HG03378 (cell line): Measurements from ENCODE around the gene MADCAM1.

Experiments used
- ATAC-seq: cut with Tn5 transposase; IDR thresholded peaks from one replicate; pipeline ENCODE4 v1.9.1; 2021; ENCODE audit warnings: mild to moderate bottlenecking, moderate library complexity; ENCODE audit not compliant: unreplicated experiment

Gene MADCAM1

DNA sequence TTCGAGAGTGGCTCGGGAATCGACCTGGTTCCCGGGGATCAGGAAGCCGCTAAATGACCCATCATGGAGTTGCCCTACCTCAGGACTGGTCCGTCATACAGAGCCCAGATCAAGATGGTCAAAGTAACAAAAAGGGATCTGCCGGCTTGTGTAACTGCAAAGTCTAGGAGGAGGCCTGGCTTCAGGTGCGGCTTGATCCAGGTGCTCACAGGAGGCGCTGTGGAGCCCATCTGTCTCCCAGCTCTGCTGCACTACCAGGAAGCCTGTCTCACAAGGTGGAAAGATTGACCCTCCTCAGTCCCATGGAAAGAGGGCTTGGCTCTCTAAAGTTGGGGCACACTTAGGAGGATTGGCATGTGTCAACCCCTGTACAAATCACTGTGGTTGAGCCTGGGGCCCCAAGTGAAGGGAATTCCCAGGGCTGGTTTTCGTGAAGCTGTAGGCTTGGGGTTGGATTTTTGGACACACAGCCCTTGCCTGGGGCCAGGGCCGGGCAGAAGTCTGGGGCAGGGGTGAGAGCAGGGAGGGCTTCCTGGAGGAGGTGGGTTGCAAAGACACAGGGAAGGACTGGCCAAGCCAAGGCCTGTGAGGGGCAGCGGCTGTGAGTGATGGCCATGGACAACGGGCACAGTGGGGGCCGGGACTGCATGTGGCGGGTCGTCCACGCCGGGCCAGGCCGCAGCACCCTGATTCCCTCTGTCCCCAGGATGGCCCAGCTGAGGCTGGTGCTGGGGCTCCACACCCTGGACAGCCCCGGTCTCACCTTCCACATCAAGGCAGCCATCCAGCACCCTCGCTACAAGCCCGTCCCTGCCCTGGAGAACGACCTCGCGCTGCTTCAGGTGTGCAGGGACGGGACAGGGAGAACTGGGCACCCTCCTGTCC is 51.8 kb downstream of the MADCAM1 start:
- ATAC-seq: no peak

DNA sequence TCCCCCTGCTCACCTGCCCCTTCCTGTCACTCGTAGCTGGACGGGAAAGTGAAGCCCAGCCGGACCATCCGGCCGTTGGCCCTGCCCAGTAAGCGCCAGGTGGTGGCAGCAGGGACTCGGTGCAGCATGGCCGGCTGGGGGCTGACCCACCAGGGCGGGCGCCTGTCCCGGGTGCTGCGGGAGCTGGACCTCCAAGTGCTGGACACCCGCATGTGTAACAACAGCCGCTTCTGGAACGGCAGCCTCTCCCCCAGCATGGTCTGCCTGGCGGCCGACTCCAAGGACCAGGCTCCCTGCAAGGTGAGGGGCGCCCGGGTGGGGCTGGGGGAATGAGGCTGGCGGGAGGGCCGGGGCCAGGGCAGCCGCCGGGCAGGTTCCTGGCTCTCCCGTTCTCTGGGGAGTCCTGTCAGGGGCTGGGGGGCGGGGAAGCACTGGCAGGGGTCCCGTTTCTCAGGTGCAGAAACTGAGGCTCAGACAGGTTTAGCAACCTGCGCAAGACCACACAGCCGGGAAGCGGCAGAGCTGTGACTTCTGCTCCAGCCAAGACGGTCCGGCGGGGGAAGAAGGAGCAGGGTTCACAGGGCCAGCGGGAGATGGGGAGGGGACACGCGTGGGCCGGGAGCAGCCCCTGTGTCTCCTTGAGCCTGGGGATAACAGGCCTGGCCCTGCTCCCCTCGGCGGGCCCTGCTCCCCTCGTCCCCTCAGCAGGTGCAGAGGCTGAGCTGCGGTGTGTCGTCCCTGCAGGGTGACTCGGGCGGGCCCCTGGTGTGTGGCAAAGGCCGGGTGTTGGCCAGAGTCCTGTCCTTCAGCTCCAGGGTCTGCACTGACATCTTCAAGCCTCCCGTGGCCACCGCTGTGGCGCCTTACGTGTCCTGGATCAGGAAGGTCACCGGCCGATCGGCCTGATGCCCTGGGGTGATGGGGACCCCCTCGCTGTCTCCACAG is 52.9 kb downstream of the MADCAM1 start:
- no peak for ATAC-seq

DNA sequence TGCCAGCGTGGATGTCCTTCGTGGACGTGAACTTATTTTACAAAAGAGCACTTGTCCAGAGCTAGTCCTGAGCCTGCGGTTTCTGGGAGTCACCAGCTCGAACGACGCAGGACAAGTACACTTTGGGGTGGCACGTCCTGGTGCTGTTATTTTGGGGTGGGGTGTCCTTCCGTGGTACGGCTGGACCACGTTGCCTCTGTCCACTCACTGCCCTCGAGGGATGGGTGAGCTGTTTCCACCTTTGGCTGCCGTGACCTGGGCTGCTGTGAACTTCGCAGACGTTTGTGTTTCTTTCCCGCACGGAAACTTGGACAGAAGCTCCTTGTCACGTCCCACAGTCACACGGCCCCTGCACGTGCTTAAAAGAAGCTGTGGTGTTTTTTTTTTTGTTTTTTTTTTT is 58.5 kb downstream of the MADCAM1 start:
- ATAC-seq: no peak
